ENCODE results near the gene BPGM.

BPGM gene

GRCh38 chr7:134645478-134645877 is 1.2 kb upstream of the BPGM start:
- H3K4me3 ChIP-seq (ENCODE audit: low read length) = no peak overlapping the region; the same call in 1 of the 2 replicates
- no peaks in the 10 kb centered on the region for H3K4me1 ChIP-seq (ENCODE audit: control insufficient read depth, insufficient read depth, low read length)
- WGBS (ENCODE audit: insufficient coverage, insufficient read length) = no CpG with 5 or more reads among the region's 5 CpGs
- H3K27me3 ChIP-seq (ENCODE audit: control insufficient read depth, insufficient read depth, low read length) = no peaks in the 10 kb centered on the region
- H3K36me3 ChIP-seq (ENCODE audit: control insufficient read depth, insufficient read depth, low read length) = no peaks in the 10 kb centered on the region
- no peak overlapping the region for H3K27ac ChIP-seq (ENCODE audit: low read length)
- DNase-seq (ENCODE audit: low read depth, low spot score) = no peak
- H3K9me3 ChIP-seq (ENCODE audit: control insufficient read depth, insufficient read depth, low read length) = no peaks in the 10 kb centered on the region

GRCh38 chr7:134645935-134646334 is 718 bp upstream of the BPGM start:
- WGBS (ENCODE audit: insufficient coverage, insufficient read length) = no CpG with 5 or more reads among the region's 8 CpGs
- peak overlapping the region; percentile 78; the same call in 1 of the 2 replicates for H3K4me3 ChIP-seq (ENCODE audit: low read length)
- H3K4me1 ChIP-seq (ENCODE audit: control insufficient read depth, insufficient read depth, low read length) = no peaks in the 10 kb centered on the region
- no peaks in the 10 kb centered on the region for H3K36me3 ChIP-seq (ENCODE audit: control insufficient read depth, insufficient read depth, low read length)
- no peak overlapping the region for H3K27ac ChIP-seq (ENCODE audit: low read length)
- DNase-seq (ENCODE audit: low read depth, low spot score) = no peak
- no peaks in the 10 kb centered on the region for H3K27me3 ChIP-seq (ENCODE audit: control insufficient read depth, insufficient read depth, low read length)
- no peaks in the 10 kb centered on the region for H3K9me3 ChIP-seq (ENCODE audit: control insufficient read depth, insufficient read depth, low read length)

GRCh38 chr7:134648456-134648855 is 1.8 kb downstream of the BPGM start:
- H3K27ac ChIP-seq (ENCODE audit: low read length) = no peak overlapping the region
- H3K36me3 ChIP-seq (ENCODE audit: control insufficient read depth, insufficient read depth, low read length) = no peaks in the 10 kb centered on the region
- no peaks in the 10 kb centered on the region for H3K9me3 ChIP-seq (ENCODE audit: control insufficient read depth, insufficient read depth, low read length)
- no CpG with 5 or more reads among the region's 6 CpGs for WGBS (ENCODE audit: insufficient coverage, insufficient read length)
- no peak for DNase-seq (ENCODE audit: low read depth, low spot score)
- H3K27me3 ChIP-seq (ENCODE audit: control insufficient read depth, insufficient read depth, low read length) = no peaks in the 10 kb centered on the region
- H3K4me3 ChIP-seq (ENCODE audit: low read length) = no peak overlapping the region
- H3K4me1 ChIP-seq (ENCODE audit: control insufficient read depth, insufficient read depth, low read length) = no peaks in the 10 kb centered on the region

- no CpG with 5 or more reads among the region's 3 CpGs for WGBS (ENCODE audit: insufficient coverage, insufficient read length)
- no peaks in the 10 kb centered on the region for H3K4me1 ChIP-seq (ENCODE audit: control insufficient read depth, insufficient read depth, low read length)
- no peak for DNase-seq (ENCODE audit: low read depth, low spot score)
- H3K4me3 ChIP-seq (ENCODE audit: low read length) = no peak overlapping the region
- no peaks in the 10 kb centered on the region for H3K27me3 ChIP-seq (ENCODE audit: control insufficient read depth, insufficient read depth, low read length)
- no peak overlapping the region for H3K27ac ChIP-seq (ENCODE audit: low read length)
- no peaks in the 10 kb centered on the region for H3K36me3 ChIP-seq (ENCODE audit: control insufficient read depth, insufficient read depth, low read length)
- no peaks in the 10 kb centered on the region for H3K9me3 ChIP-seq (ENCODE audit: control insufficient read depth, insufficient read depth, low read length)
These were observed 2.6 kb downstream of the BPGM start for GRCh38 chr7:134649226-134649775.

GRCh38 chr7:134651991-134652390 is 5.3 kb downstream of the BPGM start:
- no peak for DNase-seq (ENCODE audit: low read depth, low spot score)
- Histone ChIP-seq H3K27me3 (ENCODE audit: control insufficient read depth, insufficient read depth, low read length) (no peaks in the 10 kb centered on the region), H3K4me1 (ENCODE audit: control insufficient read depth, insufficient read depth, low read length) (no peaks in the 10 kb centered on the region), H3K4me3 (ENCODE audit: low read length) (no peak overlapping the region), H3K9me3 (ENCODE audit: control insufficient read depth, insufficient read depth, low read length) (no peaks in the 10 kb centered on the region), H3K27ac (ENCODE audit: low read length) (no peak overlapping the region), H3K36me3 (ENCODE audit: control insufficient read depth, insufficient read depth, low read length) (no peaks in the 10 kb centered on the region)
- no CpG with 5 or more reads among the region's 4 CpGs for WGBS (ENCODE audit: insufficient coverage, insufficient read length)

- Histone ChIP-seq H3K27me3 (ENCODE audit: control insufficient read depth, insufficient read depth, low read length) (no peaks in the 10 kb centered on the region), H3K36me3 (ENCODE audit: control insufficient read depth, insufficient read depth, low read length) (no peaks in the 10 kb centered on the region), H3K4me1 (ENCODE audit: control insufficient read depth, insufficient read depth, low read length) (no peaks in the 10 kb centered on the region), H3K9me3 (ENCODE audit: control insufficient read depth, insufficient read depth, low read length) (no peaks in the 10 kb centered on the region), H3K4me3 (ENCODE audit: low read length) (no peak overlapping the region), H3K27ac (ENCODE audit: low read length) (no peak overlapping the region)
- no CpG with 5 or more reads among the region's 4 CpGs for WGBS (ENCODE audit: insufficient coverage, insufficient read length)
- no peak for DNase-seq (ENCODE audit: low read depth, low spot score)
These were observed 7.6 kb downstream of the BPGM start for GRCh38 chr7:134654104-134654775.

GRCh38 chr7:134657526-134657925 is 10.9 kb downstream of the BPGM start:
- Histone ChIP-seq H3K27me3 (ENCODE audit: control insufficient read depth, insufficient read depth, low read length) (no peaks in the 10 kb centered on the region), H3K9me3 (ENCODE audit: control insufficient read depth, insufficient read depth, low read length) (no peaks in the 10 kb centered on the region), H3K36me3 (ENCODE audit: control insufficient read depth, insufficient read depth, low read length) (no peaks in the 10 kb centered on the region; the same call in 1 of the 2 replicates), H3K27ac (ENCODE audit: low read length) (no peak overlapping the region), H3K4me1 (ENCODE audit: control insufficient read depth, insufficient read depth, low read length) (no peaks in the 10 kb centered on the region), H3K4me3 (ENCODE audit: low read length) (no peak overlapping the region)
- DNase-seq (ENCODE audit: low read depth, low spot score) = no peak
- WGBS (ENCODE audit: insufficient coverage, insufficient read length) = no CpG with 5 or more reads among the region's 5 CpGs

- no peaks in the 10 kb centered on the region for H3K27me3 ChIP-seq (ENCODE audit: control insufficient read depth, insufficient read depth, low read length)
- H3K4me3 ChIP-seq (ENCODE audit: low read length) = no peak overlapping the region
- DNase-seq (ENCODE audit: low read depth, low spot score) = no peak
- WGBS (ENCODE audit: insufficient coverage, insufficient read length) = no CpG with 5 or more reads among the region's 7 CpGs
- no peaks in the 10 kb centered on the region; the same call in 1 of the 2 replicates for H3K36me3 ChIP-seq (ENCODE audit: control insufficient read depth, insufficient read depth, low read length)
- no peak overlapping the region for H3K27ac ChIP-seq (ENCODE audit: low read length)
- H3K4me1 ChIP-seq (ENCODE audit: control insufficient read depth, insufficient read depth, low read length) = no peaks in the 10 kb centered on the region
- H3K9me3 ChIP-seq (ENCODE audit: control insufficient read depth, insufficient read depth, low read length) = no peaks in the 10 kb centered on the region
These were observed 13.7 kb downstream of the BPGM start for GRCh38 chr7:134660242-134660785.

GRCh38 chr7:134660961-134661376 is 14.3 kb downstream of the BPGM start:
- Histone ChIP-seq H3K4me3 (ENCODE audit: low read length) (no peak overlapping the region), H3K27me3 (ENCODE audit: control insufficient read depth, insufficient read depth, low read length) (no peaks in the 10 kb centered on the region), H3K27ac (ENCODE audit: low read length) (no peak overlapping the region), H3K4me1 (ENCODE audit: control insufficient read depth, insufficient read depth, low read length) (no peaks in the 10 kb centered on the region), H3K9me3 (ENCODE audit: control insufficient read depth, insufficient read depth, low read length) (no peaks in the 10 kb centered on the region), H3K36me3 (ENCODE audit: control insufficient read depth, insufficient read depth, low read length) (no peaks in the 10 kb centered on the region; the same call in 1 of the 2 replicates)
- no CpG with 5 or more reads among the region's 1 CpG for WGBS (ENCODE audit: insufficient coverage, insufficient read length)
- DNase-seq (ENCODE audit: low read depth, low spot score) = no peak

GRCh38 chr7:134662166-134662870 is 15.7 kb downstream of the BPGM start:
- no peak for DNase-seq (ENCODE audit: low read depth, low spot score)
- Histone ChIP-seq H3K36me3 (ENCODE audit: control insufficient read depth, insufficient read depth, low read length) (no peaks in the 10 kb centered on the region; the same call in 1 of the 2 replicates), H3K4me3 (ENCODE audit: low read length) (no peak overlapping the region), H3K9me3 (ENCODE audit: control insufficient read depth, insufficient read depth, low read length) (no peaks in the 10 kb centered on the region), H3K27ac (ENCODE audit: low read length) (no peak overlapping the region), H3K27me3 (ENCODE audit: control insufficient read depth, insufficient read depth, low read length) (no peaks in the 10 kb centered on the region), H3K4me1 (ENCODE audit: control insufficient read depth, insufficient read depth, low read length) (no peaks in the 10 kb centered on the region)
- no CpG with 5 or more reads among the region's 5 CpGs for WGBS (ENCODE audit: insufficient coverage, insufficient read length)
